Esophagus muscularis mucosa (tissue), 3 donors: Measurements from ENCODE around the gene VARS1.

ENCODE experiments used
- CTCF ChIP-seq, 3 experiments: fragments of 200-600 bp in 2 of 3; fragments of 450-650 bp in 1 of 3; sonication (generic) in 2 of 3; IDR thresholded peaks; one replicate each; pipeline ENCODE4 v1.5.1; 2017 to 2019; ENCODE audit warnings: antibody characterized with exemption in 3 of 3, mild to moderate bottlenecking in 2 of 3, moderate library complexity in 1 of 3
- POLR2A ChIP-seq: fragments of 450-650 bp; IDR thresholded peaks from one replicate; pipeline ENCODE4 v1.6.1; 2017; ENCODE audit warnings: antibody characterized with exemption, moderate library complexity, mild to moderate bottlenecking, low read depth

- TF ChIP-seq CTCF (IDR thresholded peaks at IDR 0.05) = no peak
- no peak for TF ChIP-seq POLR2A
Observed at GRCh38 chr6:31778999-31779885, 16.3 kb downstream of the VARS1 start.
